Panc1 (cell line): ENCODE data around the gene MRLN. TPM values are rescaled to one million over a fixed set of nuclear protein-coding genes. Genes with fewer than 3 reads are reported as not detected.

Experiments
- ATAC-seq: fragments of 200-7000 bp; cut with Tn5 transposase; 2 replicates; pipeline ENCODE4 v1.9.1; 2020; ENCODE audit warnings: mild to moderate bottlenecking, moderate library complexity
- BruUV-seq: library from RNA; stranded (reverse); fragments of 400-500 nt; replicated peaks from 2 replicates; lab custom pipeline; 2021; lab: Mats Ljungman, UMichigan
- CTCF ChIA-PET: fragments of 300-600 bp; sonication (Branson Sonifier 250); formaldehyde crosslinking; loops from one replicate; lab custom pipeline; 2022; ENCODE audit warnings: antibody characterized with exemption; lab: Charles Lee
- POLR2A ChIA-PET: fragments of 300-600 bp; sonication (Branson Sonifier 250); formaldehyde crosslinking; loops from one replicate; lab custom pipeline; 2022; ENCODE audit warnings: antibody characterized with exemption; lab: Charles Lee
- DNase-seq: peaks from one replicate; pipeline ENCODE4 v3.0.0-alpha.2; 2010; ENCODE audit warnings: low read depth, low spot score
- H3K27ac ChIP-seq: 2 replicates; pipeline ENCODE4 v1.5.1; 2011; ENCODE audit warnings: mild to moderate bottlenecking, low read length, inconsistent platforms
- H3K27me3 ChIP-seq: fragments of 200-500 bp; sonication (Bioruptor generic); 2 replicates; pipeline ENCODE4 v1.6.0; 2014; ENCODE audit warnings: low read length, inconsistent platforms; ENCODE audit not compliant: control insufficient read depth, insufficient read depth
- H3K36me3 ChIP-seq: fragments of 200-500 bp; sonication (Bioruptor generic); 2 replicates; pipeline ENCODE4 v1.5.1; 2014; ENCODE audit warnings: inconsistent platforms, mild to moderate bottlenecking, low read length, moderate library complexity; ENCODE audit not compliant: control insufficient read depth, insufficient read depth
- H3K4me1 ChIP-seq: 2 replicates; pipeline ENCODE4 v1.5.1; 2011; ENCODE audit warnings: inconsistent platforms, mild to moderate bottlenecking, low read length, moderate library complexity; ENCODE audit not compliant: control insufficient read depth, insufficient read depth
- H3K4me3 ChIP-seq, 2 experiments: 2 replicates each; pipeline ENCODE4 v1.5.1; 2011 to 2012; ENCODE audit warnings: low read depth in 2 of 2, low read length in 2 of 2, mild to moderate bottlenecking in 2 of 2, inconsistent platforms in 1 of 2, moderate library complexity in 1 of 2
- H3K9me3 ChIP-seq: fragments of 200-500 bp; sonication (Bioruptor generic); 2 replicates; pipeline ENCODE4 v1.5.1; 2014; ENCODE audit warnings: low read depth, mild to moderate bottlenecking, inconsistent platforms, low read length, moderate library complexity; ENCODE audit not compliant: control insufficient read depth, insufficient read depth
- POLR2AphosphoS5 ChIP-seq: IDR thresholded peaks from 2 replicates; pipeline ENCODE4 v1.6.1; 2012; ENCODE audit warnings: mild to moderate bottlenecking, low read depth, low read length, moderate library complexity
- SIN3A ChIP-seq: IDR thresholded peaks from 2 replicates; pipeline ENCODE4 v1.6.1; 2012; ENCODE audit warnings: low read depth, mild to moderate bottlenecking, low read length, moderate library complexity, borderline replicate concordance; ENCODE audit not compliant: insufficient read depth
- TCF7L2 ChIP-seq: IDR thresholded peaks from 2 replicates; pipeline ENCODE4 v1.6.1; 2011; ENCODE audit warnings: mild to moderate bottlenecking, low read depth, low read length, inconsistent platforms
- in situ Hi-C: cut with HindIII; loops from 2 replicates; pipeline ENCODE4 v1.10.0; 2016; ENCODE audit warnings: low sequenced_read_pairs, low pct_unique_long_range_greater_than_20kb
- intact Hi-C: fragments of 100-400 bp; cut with micrococcal nuclease; formaldehyde crosslinking; loops from one replicate; pipeline ENCODE4 v1.10.0; 2022; ENCODE audit not compliant: unreplicated experiment
- total RNA-seq: library from RNA; stranded (reverse); gene quantifications from one replicate; pipeline ENCODE4 v1.2.1, GENCODE V29; 2021; ENCODE audit not compliant: unreplicated experiment
- TF ChIP-seq, protein P1 (sequence below): fragments of 450-650 bp; IDR thresholded peaks from 2 replicates; pipeline ENCODE4 v1.5.1; 2017; ENCODE audit warnings: mild to moderate bottlenecking
- TF ChIP-seq, protein P2 (sequence below), 2 experiments: IDR thresholded peaks; 2 replicates each; pipeline ENCODE4 v1.6.1; 2011 to 2012; ENCODE audit warnings: low read depth in 2 of 2, control low read depth in 1 of 2, low read length in 1 of 2, mild to moderate bottlenecking in 1 of 2, moderate library complexity in 1 of 2; ENCODE audit not compliant: insufficient read depth in 1 of 2

MRLN gene
- total RNA-seq, 1 experiment from 2014 or later: not detected

GRCh38 chr10:59702347-59702746, 50.9 kb downstream of the MRLN start:
- in situ Hi-C loops: no loop called here
- Histone ChIP-seq H3K27ac (no peak overlapping the region), H3K4me1 (no peaks in the 10 kb centered on the region), H3K27me3 (peaks cover 21% of the 10 kb centered on the region), H3K36me3 (no peaks in the 10 kb centered on the region), H3K9me3 (no peaks in the 10 kb centered on the region), H3K4me3 (no peak overlapping the region)
- intact Hi-C loops: no loop called here
- ChIA-PET CTCF (no interaction called here), POLR2A (no interaction called here)
- TF ChIP-seq SIN3A (no peak), POLR2AphosphoS5 (no peak), TCF7L2 (no peak)
- TF ChIP-seq, protein P1, sequence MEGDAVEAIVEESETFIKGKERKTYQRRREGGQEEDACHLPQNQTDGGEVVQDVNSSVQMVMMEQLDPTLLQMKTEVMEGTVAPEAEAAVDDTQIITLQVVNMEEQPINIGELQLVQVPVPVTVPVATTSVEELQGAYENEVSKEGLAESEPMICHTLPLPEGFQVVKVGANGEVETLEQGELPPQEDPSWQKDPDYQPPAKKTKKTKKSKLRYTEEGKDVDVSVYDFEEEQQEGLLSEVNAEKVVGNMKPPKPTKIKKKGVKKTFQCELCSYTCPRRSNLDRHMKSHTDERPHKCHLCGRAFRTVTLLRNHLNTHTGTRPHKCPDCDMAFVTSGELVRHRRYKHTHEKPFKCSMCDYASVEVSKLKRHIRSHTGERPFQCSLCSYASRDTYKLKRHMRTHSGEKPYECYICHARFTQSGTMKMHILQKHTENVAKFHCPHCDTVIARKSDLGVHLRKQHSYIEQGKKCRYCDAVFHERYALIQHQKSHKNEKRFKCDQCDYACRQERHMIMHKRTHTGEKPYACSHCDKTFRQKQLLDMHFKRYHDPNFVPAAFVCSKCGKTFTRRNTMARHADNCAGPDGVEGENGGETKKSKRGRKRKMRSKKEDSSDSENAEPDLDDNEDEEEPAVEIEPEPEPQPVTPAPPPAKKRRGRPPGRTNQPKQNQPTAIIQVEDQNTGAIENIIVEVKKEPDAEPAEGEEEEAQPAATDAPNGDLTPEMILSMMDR: no peak
- TF ChIP-seq, protein P2, sequence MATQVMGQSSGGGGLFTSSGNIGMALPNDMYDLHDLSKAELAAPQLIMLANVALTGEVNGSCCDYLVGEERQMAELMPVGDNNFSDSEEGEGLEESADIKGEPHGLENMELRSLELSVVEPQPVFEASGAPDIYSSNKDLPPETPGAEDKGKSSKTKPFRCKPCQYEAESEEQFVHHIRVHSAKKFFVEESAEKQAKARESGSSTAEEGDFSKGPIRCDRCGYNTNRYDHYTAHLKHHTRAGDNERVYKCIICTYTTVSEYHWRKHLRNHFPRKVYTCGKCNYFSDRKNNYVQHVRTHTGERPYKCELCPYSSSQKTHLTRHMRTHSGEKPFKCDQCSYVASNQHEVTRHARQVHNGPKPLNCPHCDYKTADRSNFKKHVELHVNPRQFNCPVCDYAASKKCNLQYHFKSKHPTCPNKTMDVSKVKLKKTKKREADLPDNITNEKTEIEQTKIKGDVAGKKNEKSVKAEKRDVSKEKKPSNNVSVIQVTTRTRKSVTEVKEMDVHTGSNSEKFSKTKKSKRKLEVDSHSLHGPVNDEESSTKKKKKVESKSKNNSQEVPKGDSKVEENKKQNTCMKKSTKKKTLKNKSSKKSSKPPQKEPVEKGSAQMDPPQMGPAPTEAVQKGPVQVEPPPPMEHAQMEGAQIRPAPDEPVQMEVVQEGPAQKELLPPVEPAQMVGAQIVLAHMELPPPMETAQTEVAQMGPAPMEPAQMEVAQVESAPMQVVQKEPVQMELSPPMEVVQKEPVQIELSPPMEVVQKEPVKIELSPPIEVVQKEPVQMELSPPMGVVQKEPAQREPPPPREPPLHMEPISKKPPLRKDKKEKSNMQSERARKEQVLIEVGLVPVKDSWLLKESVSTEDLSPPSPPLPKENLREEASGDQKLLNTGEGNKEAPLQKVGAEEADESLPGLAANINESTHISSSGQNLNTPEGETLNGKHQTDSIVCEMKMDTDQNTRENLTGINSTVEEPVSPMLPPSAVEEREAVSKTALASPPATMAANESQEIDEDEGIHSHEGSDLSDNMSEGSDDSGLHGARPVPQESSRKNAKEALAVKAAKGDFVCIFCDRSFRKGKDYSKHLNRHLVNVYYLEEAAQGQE (IDR thresholded peaks at IDR 0.05; ENCODE audit: insufficient read depth in 1 of 2, low read depth in 2 of 2, low read length in 1 of 2): no peak
- no TSS peak for BruUV-seq
- ATAC-seq: no peak
- DNase-seq: no peak

DNA sequence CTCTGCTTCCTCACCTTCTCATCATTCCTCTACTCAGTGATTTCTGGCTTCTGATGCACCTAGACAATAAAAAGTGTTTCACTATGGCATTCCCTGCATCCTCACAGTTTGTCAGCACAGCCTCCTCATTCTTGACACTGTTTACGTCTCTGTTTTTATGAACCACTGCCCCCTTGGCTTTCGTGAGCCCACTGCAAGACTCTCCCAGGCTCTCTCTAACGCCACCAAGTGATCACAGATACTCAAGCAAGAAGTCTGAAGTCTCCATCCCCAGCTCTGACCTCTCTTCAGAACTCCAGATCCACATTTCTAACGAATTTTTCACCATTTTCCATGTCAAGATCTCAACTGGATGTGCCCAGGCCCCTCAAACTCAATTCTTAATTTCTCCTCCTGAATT, 52.5 kb downstream of the MRLN start:
- ATAC-seq (no peak), DNase-seq (no peak)
- BruUV-seq: no TSS peak
- no peak overlapping the region for H3K4me3 ChIP-seq
- intact Hi-C loops (no loop called here), in situ Hi-C loops (no loop called here)
- no peaks in the 10 kb centered on the region for H3K9me3 ChIP-seq
- no peak overlapping the region for H3K27ac ChIP-seq
- ChIA-PET CTCF (no interaction called here), POLR2A (no interaction called here)
- no peaks in the 10 kb centered on the region for H3K36me3 ChIP-seq
- peaks cover 18% of the 10 kb centered on the region for H3K27me3 ChIP-seq
- no peaks in the 10 kb centered on the region for H3K4me1 ChIP-seq
- TF ChIP-seq, protein P1: 0 out of 2 replicates have a peak, but pooled peaks have one; percentile 7
- TF ChIP-seq POLR2AphosphoS5: no peak
